HepG2 (cell line): ENCODE data around the gene PTPRM. TPM values are rescaled to one million over a fixed set of nuclear protein-coding genes. Genes with fewer than 3 reads are reported as not detected.

Experiments
- ATAC-seq: fragments of 200-7000 bp; cut with Tn5 transposase; 3 replicates; pipeline ENCODE4 v1.9.1; 2020; ENCODE audit warnings: mild to moderate bottlenecking, moderate library complexity
- BruUV-seq: library from RNA; stranded (reverse); fragments of 400-500 nt; replicated peaks from 2 replicates; lab custom pipeline; 2021; lab: Mats Ljungman, UMichigan
- CTCF ChIA-PET: fragments of 300-600 bp; formaldehyde crosslinking; extraction: SDS; loops from one replicate; lab custom pipeline; 2021; ENCODE audit warnings: low total read pairs, inconsistent platforms, low intra/inter-chr PET ratio; lab: Yijun Ruan, JAX
- POLR2A ChIA-PET: fragments of 350-600 bp; sonication (Branson Sonifier 250); formaldehyde crosslinking; loops from one replicate; lab custom pipeline; 2020; ENCODE audit warnings: antibody characterized with exemption, inconsistent platforms; lab: Yijun Ruan, JAX
- DNase-seq: peaks from one replicate; pipeline ENCODE4 v3.0.0-alpha.2; 2015; ENCODE audit warnings: low spot score
- FAIRE-seq: peaks from 3 replicates; lab custom pipeline; 2011; peaks lifted over from hg19 to GRCh38; lab: Jason Lieb, UNC
- H2AFZ ChIP-seq: one replicate; pipeline ENCODE4 v1.6.1; 2011; ENCODE audit warnings: low read length, inconsistent platforms
- H3K27ac ChIP-seq: fragments of 300-600 bp; 3 replicates; pipeline ENCODE4 v1.8.0; 2011; ENCODE audit warnings: mixed run types, mild to moderate bottlenecking, mixed read lengths, low read length, inconsistent platforms; ENCODE audit not compliant: insufficient read depth; ENCODE audit errors: extremely low read length
- H3K27me3 ChIP-seq, 2 experiments: fragments of 200-600 bp in 1 of 2; 2 replicates in 1 of 2; 3 replicates in 1 of 2; pipeline versions ENCODE4 v1.6.0 to v1.8.0; 2011; ENCODE audit warnings: low read length in 2 of 2, mild to moderate bottlenecking in 2 of 2, moderate library complexity in 2 of 2, inconsistent platforms in 1 of 2; ENCODE audit not compliant: insufficient read depth in 2 of 2, control insufficient read depth in 1 of 2
- H3K36me3 ChIP-seq, 2 experiments: fragments of 200-600 bp in 1 of 2; replicated peaks in 1 of 2; 2 replicates in 1 of 2; 3 replicates in 1 of 2; pipeline versions ENCODE4 v1.5.1 to v1.8.0; 2011; ENCODE audit warnings: low read length in 2 of 2, inconsistent platforms in 1 of 2; ENCODE audit not compliant: insufficient read depth in 2 of 2, control insufficient read depth in 1 of 2
- H3K4me1 ChIP-seq: 2 replicates; pipeline ENCODE4 v1.5.1; 2012; ENCODE audit warnings: low read length, inconsistent platforms; ENCODE audit not compliant: insufficient read depth
- H3K4me2 ChIP-seq: 2 replicates; pipeline ENCODE4 v1.6.0; 2011; ENCODE audit warnings: low read depth, low read length, inconsistent platforms
- H3K4me3 ChIP-seq, 3 experiments: fragments of 200-600 bp in 1 of 3; sonication (generic), shearing (Covaris generic) in 1 of 3; replicated peaks in 1 of 3; 2 replicates each; pipeline ENCODE4 v1.5.1; 2011 to 2016; ENCODE audit warnings: low read length in 3 of 3, inconsistent platforms in 2 of 3, low read depth in 2 of 3, mild to moderate bottlenecking in 2 of 3, control low read depth in 1 of 3, mixed read lengths in 1 of 3; ENCODE audit not compliant: insufficient read depth in 1 of 3
- H3K79me2 ChIP-seq: one replicate; pipeline ENCODE4 v1.6.1; 2011; ENCODE audit warnings: low read length, inconsistent platforms; ENCODE audit not compliant: insufficient read depth
- H3K9ac ChIP-seq: 2 replicates; pipeline ENCODE4 v1.6.0; 2011; ENCODE audit warnings: mild to moderate bottlenecking, low read depth, low read length, inconsistent platforms; ENCODE audit not compliant: insufficient read depth
- H3K9me3 ChIP-seq: 2 replicates; pipeline ENCODE4 v1.5.1; 2012; ENCODE audit warnings: mild to moderate bottlenecking, low read length
- H4K20me1 ChIP-seq: 2 replicates; pipeline ENCODE4 v1.6.0; 2011; ENCODE audit warnings: inconsistent platforms, mild to moderate bottlenecking, low read length, moderate library complexity; ENCODE audit not compliant: insufficient read depth
- EHMT2 ChIP-seq: fragments of 200-600 bp; sonication (generic); IDR thresholded peaks from 2 replicates; pipeline ENCODE4 v1.7.0; 2017; ENCODE audit warnings: antibody characterized with exemption, low read depth, low read length, borderline replicate concordance
- FOXA1 ChIP-seq, 2 experiments: fragments of 450-650 bp in 1 of 2; sonication (generic) in 1 of 2; formaldehyde crosslinking in 1 of 2; IDR thresholded peaks; 2 replicates each; pipeline versions ENCODE4 v1.4.0 to v1.6.1; 2016 to 2020; ENCODE audit warnings: missing genetic modification reagents in 1 of 2
- FOXA3 ChIP-seq: IDR thresholded peaks from 2 replicates; pipeline ENCODE4 v1.6.1; 2016; ENCODE audit warnings: missing genetic modification reagents, missing compliant biosample characterization
- HMG20B ChIP-seq: conservative IDR thresholded peaks from 2 replicates; pipeline ENCODE4 v1.6.1; 2016; ENCODE audit warnings: missing genetic modification reagents, missing compliant biosample characterization
- HNF4A ChIP-seq: sonication (generic); formaldehyde crosslinking; IDR thresholded peaks from 2 replicates; pipeline ENCODE4 v1.4.0; 2020; ENCODE audit warnings: missing genetic modification reagents
- HNF4G ChIP-seq, 2 experiments: sonication (generic) in 1 of 2; formaldehyde crosslinking in 1 of 2; IDR thresholded peaks; 2 replicates each; pipeline versions ENCODE4 v1.4.0 to v1.6.1; 2011 to 2020; ENCODE audit warnings: borderline replicate concordance in 2 of 2, low read depth in 2 of 2, mild to moderate bottlenecking in 2 of 2, low read length in 1 of 2, missing genetic modification reagents in 1 of 2, moderate library complexity in 1 of 2
- PHB2 ChIP-seq: fragments of 450-650 bp; IDR thresholded peaks from 2 replicates; pipeline ENCODE4 v1.6.1; 2018; ENCODE audit not compliant: partially characterized antibody
- ZNF331 ChIP-seq: sonication (generic); formaldehyde crosslinking; IDR thresholded peaks from 2 replicates; pipeline ENCODE4 v1.4.0; 2020; ENCODE audit warnings: missing genetic modification reagents
- ZNF644 ChIP-seq: IDR thresholded peaks from 2 replicates; pipeline ENCODE4 v1.6.1; 2016; ENCODE audit warnings: low read depth
- WGBS: methylation state at CpG from one replicate; pipeline ENCODE4 v1.1.6; 2017; ENCODE audit warnings: low lambda C conversion rate; 5-methylcytosine and 5-hydroxymethylcytosine counted together
- in situ Hi-C: cut with HindIII; loops from 2 replicates; pipeline ENCODE4 v1.10.0; 2017; ENCODE audit warnings: low pct_unique_long_range_greater_than_20kb; ENCODE audit not compliant: extremely low pct_ligation_motif_present
- intact Hi-C: fragments of 100-400 bp; cut with micrococcal nuclease; formaldehyde crosslinking; loops from one replicate; pipeline ENCODE4 v1.10.0; 2022; ENCODE audit not compliant: unreplicated experiment
- polyA plus RNA-seq, 8 experiments: library from polyadenylated mRNA; depleted of rRNA in 3 of 8; stranded (reverse) in 7 of 8; unstranded in 1 of 8; fragments of >200 nt; fragmentation: Illumina TruSeq in 4 of 8; extraction: Trizol in 4 of 8; gene quantifications; 2 replicates each; pipeline versions ENCODE4 v1.2.1 to v1.2.3, GENCODE V29; 2011 to 2016; ENCODE audit warnings: low read depth in 4 of 8, missing spikeins in 1 of 8, mixed read lengths in 1 of 8; ENCODE audit not compliant: insufficient read depth in 1 of 8
- total RNA-seq, 5 experiments: library from RNA; depleted of rRNA; stranded (reverse); fragments of >200 nt; fragmentation: Illumina TruSeq; extraction: Trizol; gene quantifications; 2 replicates each; pipeline ENCODE4 v1.2.3, GENCODE V29; 2016; ENCODE audit warnings: low read depth in 1 of 5

Gene PTPRM
- total and polyA plus RNA-seq, 2 of the 13 experiments (the other 11 are each of a cell fraction or from before 2014, with no cell fraction given) = 12.6 to 108 TPM

- no peaks in the 10 kb centered on the region for H3K9me3 ChIP-seq
- CTCF ChIA-PET = no interaction called here
- H3K27ac ChIP-seq = no peak overlapping the region
- in situ Hi-C loops (no loop called here), intact Hi-C loops (no loop called here)
- peak; percentile 30 for DNase-seq
- FAIRE-seq = peak; percentile 53
- no peak overlapping the region for H3K4me3 ChIP-seq
- H3K9ac ChIP-seq = no peak overlapping the region
- BruUV-seq = no TSS peak
- peak; percentile 86 for ATAC-seq
- POLR2A ChIA-PET = no interaction called here
- no peaks in the 10 kb centered on the region for H4K20me1 ChIP-seq
- peak; percentile 38; the same call in 1 of the 2 replicates for TF ChIP-seq FOXA3 (CRISPR knock-in tag)
- peak; percentile 28; the same call in 1 of the 2 replicates for TF ChIP-seq ZNF644 (CRISPR knock-in tag)
- TF ChIP-seq FOXA1 (IDR thresholded peaks at IDR 0.05) = no peak
- TF ChIP-seq FOXA1 (CRISPR knock-in tag; IDR thresholded peaks at IDR 0.05) = peak; percentile 52
- no peak for TF ChIP-seq PHB2
- TF ChIP-seq HNF4A (CRISPR knock-in tag) = peak; percentile 65
- no peak for TF ChIP-seq HMG20B (CRISPR knock-in tag)
- TF ChIP-seq ZNF331 (CRISPR knock-in tag) = 0 out of 2 replicates have a peak, but pooled peaks have one; percentile 24
- 0 out of 2 replicates have a peak, but pooled peaks have one; percentile 35 for TF ChIP-seq EHMT2
- TF ChIP-seq HNF4G (IDR thresholded peaks at IDR 0.05; ENCODE audit: borderline replicate concordance, low read depth, low read length) = 0 out of 2 replicates have a peak, but pooled peaks have one; percentile 31
- no peak for TF ChIP-seq HNF4G (CRISPR knock-in tag; IDR thresholded peaks at IDR 0.05; ENCODE audit: borderline replicate concordance, low read depth)
- peaks cover 12% of the 10 kb centered on the region for H3K4me1 ChIP-seq
- no peak overlapping the region for H3K4me2 ChIP-seq
- H2AFZ ChIP-seq = no peak overlapping the region
- no peaks in the 10 kb centered on the region for H3K27me3 ChIP-seq
- no peaks in the 10 kb centered on the region for H3K36me3 ChIP-seq
- H3K79me2 ChIP-seq = no peaks in the 10 kb centered on the region
- 0% methylated on average over 1 of the region's 1 CpG for WGBS
These were observed 474.5 kb downstream of the PTPRM start for GRCh38 chr18:8041526-8042111.
